ENCODE measurements around the gene TLDC2.

- no peak for TF ChIP-seq CTCF (IDR thresholded peaks at IDR 0.05)
- no peak for TF ChIP-seq POLR2A (IDR thresholded peaks at IDR 0.05)
Observed at GRCh38 chr20:36872852-36873251, 3.1 kb upstream of the TLDC2 start.

Data from testis (tissue), 2 donors.